ENCODE data around the gene COMMD8. TPM values are rescaled to one million over a fixed set of nuclear protein-coding genes. Genes with fewer than 3 reads are reported as not detected.

Gene COMMD8
- total RNA-seq, 2 experiments from 2014 or later = 4.4 to 5.4 TPM

DNA sequence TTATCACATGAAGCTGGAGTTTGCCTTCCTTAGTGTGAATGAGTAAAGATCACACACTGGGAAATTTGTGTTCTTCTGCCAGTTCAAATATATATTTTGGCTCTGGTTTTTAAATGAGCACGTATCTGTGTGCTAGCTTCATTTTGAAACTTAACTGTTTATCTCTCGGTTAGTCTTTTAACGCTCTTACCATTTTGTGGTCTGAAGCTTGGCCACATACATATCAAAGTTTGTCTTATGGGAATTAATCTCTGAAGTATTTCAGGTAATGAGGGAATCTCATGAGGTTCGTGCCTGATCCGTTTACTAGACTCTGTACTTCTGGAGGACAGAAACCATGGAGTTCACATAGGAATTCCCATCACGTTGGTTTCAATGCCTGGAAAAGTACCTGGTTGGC, 35.4 kb upstream of the COMMD8 start:
- intact Hi-C loops (cut with DNase I, micrococcal nuclease) = no loop called here
- no peak overlapping the region for H3K27ac ChIP-seq (ENCODE audit: low read depth in 1 of 2, low read length in 2 of 2)
- no peaks in the 10 kb centered on the region for H3K9me3 ChIP-seq (ENCODE audit: control insufficient read depth in 1 of 2, insufficient read depth in 1 of 2, low read length in 2 of 2)
- H3K4me3 ChIP-seq (ENCODE audit: low read length) = no peak overlapping the region
- no peaks in the 10 kb centered on the region for H3K9me3 Mint-ChIP-seq
- H3K27me3 Mint-ChIP-seq = no peaks in the 10 kb centered on the region
- no peak for DNase-seq
- TF ChIP-seq CTCF (IDR thresholded peaks at IDR 0.05) = no peak
- no peak for ATAC-seq (ENCODE audit: poor library complexity)
- H3K4me3 Mint-ChIP-seq = no peak overlapping the region
- H3K27ac Mint-ChIP-seq = no peak overlapping the region
- ChIA-PET CTCF (interaction anchor here (0.9 kb wide), 1 partner anchor 9 kb away, joined by 4 read pairs; no protein-coding TSS in a partner anchor), POLR2A (interaction anchor here (1.2 kb wide), 1 partner anchor 14 kb away, joined by 4 read pairs; the partner anchor contains the start of gene ATP10D)
- H3K36me3 Mint-ChIP-seq (ENCODE audit: low read depth) = no peaks in the 10 kb centered on the region
- H3K4me1 Mint-ChIP-seq (ENCODE audit: low read depth) = no peaks in the 10 kb centered on the region
- no peaks in the 10 kb centered on the region for H3K27me3 ChIP-seq (ENCODE audit: control insufficient read depth in 1 of 2, insufficient read depth in 2 of 2, low read length in 2 of 2)
- no peaks in the 10 kb centered on the region for H3K4me1 ChIP-seq (ENCODE audit: insufficient read depth, low read length)
- no peaks in the 10 kb centered on the region for H3K36me3 ChIP-seq (ENCODE audit: insufficient read depth, low read length)

- no peaks in the 10 kb centered on the region for H3K9me3 ChIP-seq (ENCODE audit: control insufficient read depth in 1 of 2, insufficient read depth in 1 of 2, low read length in 2 of 2)
- ATAC-seq (ENCODE audit: poor library complexity) (no peak), DNase-seq (no peak)
- intact Hi-C loops (cut with DNase I, micrococcal nuclease) = no loop called here
- no peaks in the 10 kb centered on the region for H3K4me1 Mint-ChIP-seq (ENCODE audit: low read depth)
- no peak overlapping the region for H3K27ac ChIP-seq (ENCODE audit: low read depth in 1 of 2, low read length in 2 of 2)
- H3K4me3 ChIP-seq (ENCODE audit: low read length) = no peak overlapping the region
- no peaks in the 10 kb centered on the region for H3K27me3 Mint-ChIP-seq
- ChIA-PET CTCF (no interaction called here), POLR2A (interaction anchor here (1.0 kb wide), 1 partner anchor 9 kb away, joined by 4 read pairs; the partner anchor contains the start of gene ATP10D)
- no peak overlapping the region for H3K27ac Mint-ChIP-seq
- H3K36me3 Mint-ChIP-seq (ENCODE audit: low read depth) = no peaks in the 10 kb centered on the region
- no peaks in the 10 kb centered on the region for H3K36me3 ChIP-seq (ENCODE audit: insufficient read depth, low read length)
- TF ChIP-seq CTCF (IDR thresholded peaks at IDR 0.05) = no peak
- no peaks in the 10 kb centered on the region for H3K27me3 ChIP-seq (ENCODE audit: control insufficient read depth in 1 of 2, insufficient read depth in 2 of 2, low read length in 2 of 2)
- H3K4me1 ChIP-seq (ENCODE audit: insufficient read depth, low read length) = no peaks in the 10 kb centered on the region
- no peak overlapping the region for H3K4me3 Mint-ChIP-seq
- no peaks in the 10 kb centered on the region for H3K9me3 Mint-ChIP-seq
These were observed 30.6 kb upstream of the COMMD8 start for GRCh38 chr4:47494124-47494430.

GRCh38 chr4:47493238-47494123, 30.0 kb upstream of the COMMD8 start:
- ChIA-PET CTCF (no interaction called here), POLR2A (interaction anchor here (1.0 to 1.4 kb wide), 2 partner anchors 8 to 10 kb away, joined by 4 to 5 read pairs; partner anchors contain the start of gene ATP10D)
- Histone ChIP-seq H3K36me3 (ENCODE audit: insufficient read depth, low read length) (no peaks in the 10 kb centered on the region), H3K27ac (ENCODE audit: low read depth in 1 of 2, low read length in 2 of 2) (no peak overlapping the region), H3K9me3 (ENCODE audit: control insufficient read depth in 1 of 2, insufficient read depth in 1 of 2, low read length in 2 of 2) (no peaks in the 10 kb centered on the region), H3K4me3 (ENCODE audit: low read length) (no peak overlapping the region), H3K27me3 (ENCODE audit: control insufficient read depth in 1 of 2, insufficient read depth in 2 of 2, low read length in 2 of 2) (no peaks in the 10 kb centered on the region), H3K4me1 (ENCODE audit: insufficient read depth, low read length) (no peaks in the 10 kb centered on the region)
- Mint-ChIP-seq H3K27ac (no peak overlapping the region), H3K9me3 (no peaks in the 10 kb centered on the region), H3K27me3 (no peaks in the 10 kb centered on the region), H3K4me1 (ENCODE audit: low read depth) (no peaks in the 10 kb centered on the region), H3K4me3 (no peak overlapping the region), H3K36me3 (ENCODE audit: low read depth) (no peaks in the 10 kb centered on the region)
- no peak for TF ChIP-seq CTCF (IDR thresholded peaks at IDR 0.05)
- intact Hi-C loops (cut with DNase I, micrococcal nuclease) = no loop called here
- ATAC-seq (ENCODE audit: poor library complexity) = no peak
- no peak for DNase-seq
